Stomach (tissue), 9 donors: ENCODE measurements around the gene IQSEC1. TPM values are rescaled to one million over a fixed set of nuclear protein-coding genes. Genes with fewer than 3 reads are reported as not detected.

Experiments
- DNase-seq, 2 donors: peaks; one replicate each; pipeline versions ENCODE4 v3.0.0 to v3.0.0-alpha.2; 2013 to 2019
- H3K27ac ChIP-seq, 5 donors: fragments of 200-600 bp in 4 of 5; sonication (generic) in 4 of 5; one replicate each; pipeline ENCODE4 v1.5.1; 2013 to 2019; ENCODE audit warnings: mild to moderate bottlenecking in 1 of 5, moderate library complexity in 1 of 5
- H3K27me3 ChIP-seq, 3 donors: fragments of 200-600 bp; sonication (generic); one replicate each; pipeline ENCODE4 v1.5.1; 2017 to 2019; ENCODE audit warnings: mixed run types in 1 of 3
- H3K36me3 ChIP-seq, 4 donors: fragments of 200-600 bp; sonication (generic); 1 replicate in 3 of 4; 2 replicates in 1 of 4; pipeline ENCODE4 v1.5.1; 2016 to 2019
- H3K4me1 ChIP-seq, 4 donors: fragments of 200-600 bp; sonication (generic); one replicate each; pipeline ENCODE4 v1.5.1; 2016 to 2019
- H3K4me3 ChIP-seq, 4 donors: fragments of 200-600 bp; sonication (generic) in 3 of 4; one replicate each; pipeline ENCODE4 v1.5.1; 2016 to 2019; ENCODE audit warnings: mild to moderate bottlenecking in 1 of 4
- H3K9me3 ChIP-seq, 4 donors: fragments of 200-600 bp; sonication (generic); one replicate each; pipeline ENCODE4 v1.5.1; 2016 to 2019
- EP300 ChIP-seq: sonication (generic); formaldehyde crosslinking; IDR thresholded peaks from one replicate; pipeline ENCODE4 v1.6.1; 2017; ENCODE audit warnings: antibody characterized with exemption
- POLR2A ChIP-seq, 4 donors: fragments of 450-650 bp; IDR thresholded peaks; one replicate each; pipeline ENCODE4 v1.6.1; 2016; ENCODE audit warnings: antibody characterized with exemption in 4 of 4, control low read depth in 2 of 4, mild to moderate bottlenecking in 1 of 4, moderate library complexity in 1 of 4
- POLR2AphosphoS5 ChIP-seq, 3 donors: sonication (generic); formaldehyde crosslinking; IDR thresholded peaks; one replicate each; pipeline ENCODE4 v1.6.1; 2016; ENCODE audit warnings: antibody characterized with exemption in 3 of 3
- WGBS, 5 donors: extraction: QIAGEN DNeasy Blood & Tissue Kit in 3 of 5; methylation state at CpG; one replicate each; pipeline versions ENCODE4 v1.1.5 to v1.1.7; 2013 to 2018; 5-methylcytosine and 5-hydroxymethylcytosine counted together
- intact Hi-C: fragments of 100-400 bp; cut with DNase I; formaldehyde crosslinking; loops from one replicate; pipeline ENCODE4 v1.15.1; 2023; ENCODE audit warnings: low total_unique reads
- polyA plus RNA-seq, 3 donors: library from polyadenylated mRNA; stranded (reverse); fragments of 200-250 nt; gene quantifications; one replicate each; pipeline ENCODE4 v1.2.3, GENCODE V29; 2013
- total RNA-seq, 5 donors: library from RNA; depleted of rRNA; stranded (reverse); fragments of >200 nt; gene quantifications; one replicate each; pipeline versions ENCODE4 v1.1.0 to v1.2.3, GENCODE V29; 2014 to 2016
- TF ChIP-seq, protein P1 (sequence below), 7 experiments: fragments of 450-650 bp in 4 of 7; fragments of 200-600 bp in 3 of 7; sonication (generic) in 3 of 7; IDR thresholded peaks; one replicate each; pipeline ENCODE4 v1.5.1; 2016 to 2019; ENCODE audit warnings: antibody characterized with exemption in 7 of 7, control low read depth in 2 of 7, mild to moderate bottlenecking in 1 of 7
- donor health status: healthy with polysubstance abuse.
- donor health status: Bipolar disorder and iron deficiency.
- donor health status: healthy.

IQSEC1 gene
- total and polyA plus RNA-seq, 8 donors: 6.7 to 46.9 (median 20.8) TPM

DNA sequence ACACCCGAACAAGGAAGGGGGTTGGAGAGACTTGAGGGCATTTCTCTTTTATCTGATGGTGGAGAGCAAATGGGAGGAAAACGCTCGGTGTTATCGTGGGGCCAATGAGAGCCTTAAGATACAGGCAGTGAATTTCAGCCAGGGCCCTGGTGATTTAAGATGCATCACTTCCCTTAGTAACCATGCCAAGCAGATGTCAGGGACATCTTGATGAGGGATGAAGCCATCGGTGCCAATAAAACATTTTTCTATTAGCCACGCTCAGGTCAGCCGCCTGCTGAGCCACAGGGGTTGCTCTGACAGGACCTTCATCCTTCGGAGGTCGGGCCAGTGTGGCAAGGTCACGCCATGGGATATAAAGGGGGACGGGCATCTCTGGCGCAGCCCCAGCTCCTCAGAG lies 10.6 kb downstream of the IQSEC1 start:
- 70 to 81% (median 77%) methylated on average over 11 to 12 of the region's 12 CpGs for WGBS, 5 donors
- Histone ChIP-seq H3K9me3 (no peaks in the 10 kb centered on the region), H3K27me3 (no peaks in the 10 kb centered on the region), H3K36me3 (no peaks in the 10 kb centered on the region), H3K27ac (no peak overlapping the region), H3K4me1 (no peaks in the 10 kb centered on the region), H3K4me3 (no peak overlapping the region)
- TF ChIP-seq POLR2A (IDR thresholded peaks at IDR 0.05): no peak
- no peak for TF ChIP-seq POLR2AphosphoS5 (IDR thresholded peaks at IDR 0.05)
- TF ChIP-seq EP300: no peak
- TF ChIP-seq, protein P1, sequence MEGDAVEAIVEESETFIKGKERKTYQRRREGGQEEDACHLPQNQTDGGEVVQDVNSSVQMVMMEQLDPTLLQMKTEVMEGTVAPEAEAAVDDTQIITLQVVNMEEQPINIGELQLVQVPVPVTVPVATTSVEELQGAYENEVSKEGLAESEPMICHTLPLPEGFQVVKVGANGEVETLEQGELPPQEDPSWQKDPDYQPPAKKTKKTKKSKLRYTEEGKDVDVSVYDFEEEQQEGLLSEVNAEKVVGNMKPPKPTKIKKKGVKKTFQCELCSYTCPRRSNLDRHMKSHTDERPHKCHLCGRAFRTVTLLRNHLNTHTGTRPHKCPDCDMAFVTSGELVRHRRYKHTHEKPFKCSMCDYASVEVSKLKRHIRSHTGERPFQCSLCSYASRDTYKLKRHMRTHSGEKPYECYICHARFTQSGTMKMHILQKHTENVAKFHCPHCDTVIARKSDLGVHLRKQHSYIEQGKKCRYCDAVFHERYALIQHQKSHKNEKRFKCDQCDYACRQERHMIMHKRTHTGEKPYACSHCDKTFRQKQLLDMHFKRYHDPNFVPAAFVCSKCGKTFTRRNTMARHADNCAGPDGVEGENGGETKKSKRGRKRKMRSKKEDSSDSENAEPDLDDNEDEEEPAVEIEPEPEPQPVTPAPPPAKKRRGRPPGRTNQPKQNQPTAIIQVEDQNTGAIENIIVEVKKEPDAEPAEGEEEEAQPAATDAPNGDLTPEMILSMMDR (IDR thresholded peaks at IDR 0.05): no peak
- intact Hi-C loops: no loop called here
- DNase-seq: no peak

DNA sequence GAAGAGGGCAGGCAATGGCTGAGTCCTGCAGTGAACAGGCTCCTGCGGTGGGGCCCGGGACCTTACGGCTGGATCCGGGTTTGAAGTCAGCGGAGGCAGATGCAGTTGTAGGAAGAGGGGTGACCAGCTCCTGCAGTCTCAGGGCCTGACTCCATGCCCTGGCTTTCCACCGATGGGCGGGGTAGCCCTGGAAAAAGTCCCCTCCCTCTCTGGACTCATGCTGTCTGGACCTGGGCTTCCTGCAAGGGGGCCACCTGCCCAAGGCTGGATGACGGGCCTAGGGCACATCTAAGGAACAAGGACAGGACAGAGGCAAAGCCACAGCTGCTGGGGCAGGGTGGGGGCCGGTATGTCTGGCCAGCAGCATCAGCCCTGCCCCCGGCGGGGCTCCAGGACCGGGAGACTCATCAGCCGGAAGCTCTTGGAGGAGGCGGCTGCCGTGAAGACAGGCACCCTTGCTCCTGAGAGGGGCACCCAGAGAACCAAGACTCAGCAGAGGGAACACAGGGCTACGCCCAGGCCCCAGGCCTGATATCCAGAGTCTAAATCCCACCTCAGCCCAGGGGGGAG lies 12.8 kb downstream of the IQSEC1 start:
- no peaks in the 10 kb centered on the region for H3K36me3 ChIP-seq
- no peak overlapping the region for H3K4me3 ChIP-seq
- DNase-seq: no peak
- H3K27ac ChIP-seq: no peak overlapping the region
- 80 to 86% (median 83%) methylated on average over 15 to 16 of the region's 16 CpGs for WGBS, 5 donors
- TF ChIP-seq, protein P1 (IDR thresholded peaks at IDR 0.05): no peak
- no peak for TF ChIP-seq POLR2A (IDR thresholded peaks at IDR 0.05)
- no peak for TF ChIP-seq EP300
- TF ChIP-seq POLR2AphosphoS5 (IDR thresholded peaks at IDR 0.05): no peak
- H3K27me3 ChIP-seq: no peaks in the 10 kb centered on the region
- no peaks in the 10 kb centered on the region for H3K4me1 ChIP-seq
- intact Hi-C loops: no loop called here
- no peaks in the 10 kb centered on the region for H3K9me3 ChIP-seq

DNA sequence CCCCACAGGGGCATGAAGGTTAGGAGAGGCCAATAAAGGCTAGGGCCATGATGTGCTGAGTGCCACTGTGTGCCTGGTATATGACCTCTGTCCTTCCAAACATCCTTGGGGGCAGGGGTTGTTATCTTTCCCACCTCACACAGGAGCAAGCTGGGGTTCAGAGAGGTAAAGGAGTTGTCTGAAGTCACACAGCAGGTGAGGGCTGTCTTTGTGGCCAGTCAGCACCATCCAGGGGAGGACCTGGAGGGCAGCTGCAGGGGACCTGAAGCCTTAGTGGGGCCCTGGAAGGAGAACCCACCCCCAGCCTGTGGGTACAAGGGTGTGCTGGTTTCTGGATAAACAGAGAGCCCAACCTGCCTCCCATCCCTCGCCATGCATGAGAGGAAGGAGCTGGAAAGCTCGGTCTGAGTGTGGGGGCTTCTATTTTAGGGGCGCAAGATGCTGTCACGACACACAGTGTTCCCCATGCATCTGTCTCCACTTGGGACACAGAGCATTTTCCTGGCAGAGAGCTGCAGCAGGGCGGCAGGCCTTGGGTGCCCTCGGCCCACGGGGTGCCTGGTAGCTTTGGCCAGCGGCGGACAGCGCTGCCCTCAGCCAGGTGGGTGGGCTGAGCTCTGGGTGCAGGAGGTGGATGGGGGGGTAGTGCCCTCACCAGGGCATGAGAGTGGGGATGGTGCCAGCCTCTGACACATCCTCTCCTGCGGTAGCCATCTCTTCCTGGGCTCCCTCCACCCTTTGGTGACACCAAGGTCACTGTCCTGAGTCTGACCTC lies 14.7 kb downstream of the IQSEC1 start:
- Histone ChIP-seq H3K36me3 (no peaks in the 10 kb centered on the region), H3K27ac (no peak overlapping the region), H3K4me3 (no peak overlapping the region), H3K27me3 (peaks cover 0 to 5% (median 0%) of the 10 kb centered on the region in 3 donors), H3K9me3 (no peaks in the 10 kb centered on the region), H3K4me1 (no peaks in the 10 kb centered on the region)
- DNase-seq: no peak
- 86 to 94% (median 93%) methylated on average over 10 to 11 of the region's 11 CpGs for WGBS, 5 donors
- intact Hi-C loops: no loop called here
- TF ChIP-seq, protein P1 (IDR thresholded peaks at IDR 0.05): no peak
- TF ChIP-seq EP300 (no peak), POLR2AphosphoS5 (IDR thresholded peaks at IDR 0.05) (no peak), POLR2A (IDR thresholded peaks at IDR 0.05) (no peak)

DNA sequence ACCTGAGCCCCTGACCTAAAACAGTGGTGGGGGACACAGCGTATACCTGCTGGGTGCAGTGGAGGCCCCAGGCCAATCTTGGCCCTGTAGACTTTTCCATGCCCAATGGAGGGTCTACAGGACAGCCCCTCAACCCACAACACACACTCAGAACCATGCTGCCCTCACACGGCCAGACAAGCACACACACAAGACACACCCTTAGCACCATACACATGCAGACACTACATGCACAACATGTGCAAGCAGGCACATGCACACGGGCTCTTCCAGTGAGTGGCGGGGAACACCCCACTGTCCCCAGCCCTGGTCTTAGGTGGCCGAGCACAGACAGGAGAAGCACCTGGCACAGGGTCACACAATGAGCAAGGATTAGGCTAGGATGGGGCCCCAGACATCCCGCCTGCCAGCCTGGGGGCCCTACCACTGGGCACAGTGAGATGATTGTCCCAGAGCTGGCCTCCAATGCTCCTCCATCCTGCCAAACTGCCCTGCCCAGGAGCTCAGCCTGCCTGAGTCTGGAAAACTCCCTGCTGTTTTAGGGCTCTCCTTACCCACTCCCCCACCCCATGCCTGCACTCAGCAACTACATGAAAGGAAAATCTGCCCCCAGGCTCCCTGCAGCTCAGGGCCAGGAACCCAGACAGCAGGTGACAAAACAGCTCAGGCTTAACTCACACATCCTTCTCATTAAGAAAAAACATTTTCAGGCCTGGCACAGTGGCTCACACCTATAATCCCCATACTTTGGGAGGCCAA lies 15.8 kb downstream of the IQSEC1 start:
- 70 to 100% (median 81%) methylated on average over 1 to 6 of the region's 6 CpGs for WGBS, 5 donors
- intact Hi-C loops: no loop called here

More for the DNA sequence above, 15.8 kb downstream of the IQSEC1 start:
- H3K27ac ChIP-seq: no peak overlapping the region
- H3K36me3 ChIP-seq: no peaks in the 10 kb centered on the region
- no peak for DNase-seq
- H3K9me3 ChIP-seq: no peaks in the 10 kb centered on the region
- no peaks in the 10 kb centered on the region for H3K4me1 ChIP-seq
- no peak for TF ChIP-seq EP300
- TF ChIP-seq, protein P1 (IDR thresholded peaks at IDR 0.05): no peak
- no peak for TF ChIP-seq POLR2A (IDR thresholded peaks at IDR 0.05)
- TF ChIP-seq POLR2AphosphoS5 (IDR thresholded peaks at IDR 0.05): no peak
- H3K27me3 ChIP-seq: peaks cover 0 to 5% (median 0%) of the 10 kb centered on the region in 3 donors
- H3K4me3 ChIP-seq: no peak overlapping the region
